Tibial nerve (tissue), 4 donors: ENCODE data around the gene TAOK3.

Experiments used
- EP300 ChIP-seq, 2 donors: sonication (generic); formaldehyde crosslinking; IDR thresholded peaks; one replicate each; pipeline ENCODE4 v1.6.1; 2017; ENCODE audit warnings: antibody characterized with exemption in 2 of 2, mild to moderate bottlenecking in 1 of 2
- POLR2A ChIP-seq, 2 donors: fragments of 450-650 bp; IDR thresholded peaks; one replicate each; pipeline ENCODE4 v1.6.1; 2017; ENCODE audit warnings: antibody characterized with exemption in 2 of 2, mild to moderate bottlenecking in 2 of 2, moderate library complexity in 2 of 2
- TF ChIP-seq, protein P1 (sequence below), 5 experiments: fragments of 200-600 bp in 3 of 5; fragments of 450-650 bp in 2 of 5; sonication (generic) in 3 of 5; IDR thresholded peaks; one replicate each; pipeline ENCODE4 v1.5.1; 2016 to 2019; ENCODE audit warnings: antibody characterized with exemption in 5 of 5, mild to moderate bottlenecking in 3 of 5, moderate library complexity in 2 of 5

- TF ChIP-seq, protein P1, sequence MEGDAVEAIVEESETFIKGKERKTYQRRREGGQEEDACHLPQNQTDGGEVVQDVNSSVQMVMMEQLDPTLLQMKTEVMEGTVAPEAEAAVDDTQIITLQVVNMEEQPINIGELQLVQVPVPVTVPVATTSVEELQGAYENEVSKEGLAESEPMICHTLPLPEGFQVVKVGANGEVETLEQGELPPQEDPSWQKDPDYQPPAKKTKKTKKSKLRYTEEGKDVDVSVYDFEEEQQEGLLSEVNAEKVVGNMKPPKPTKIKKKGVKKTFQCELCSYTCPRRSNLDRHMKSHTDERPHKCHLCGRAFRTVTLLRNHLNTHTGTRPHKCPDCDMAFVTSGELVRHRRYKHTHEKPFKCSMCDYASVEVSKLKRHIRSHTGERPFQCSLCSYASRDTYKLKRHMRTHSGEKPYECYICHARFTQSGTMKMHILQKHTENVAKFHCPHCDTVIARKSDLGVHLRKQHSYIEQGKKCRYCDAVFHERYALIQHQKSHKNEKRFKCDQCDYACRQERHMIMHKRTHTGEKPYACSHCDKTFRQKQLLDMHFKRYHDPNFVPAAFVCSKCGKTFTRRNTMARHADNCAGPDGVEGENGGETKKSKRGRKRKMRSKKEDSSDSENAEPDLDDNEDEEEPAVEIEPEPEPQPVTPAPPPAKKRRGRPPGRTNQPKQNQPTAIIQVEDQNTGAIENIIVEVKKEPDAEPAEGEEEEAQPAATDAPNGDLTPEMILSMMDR (IDR thresholded peaks at IDR 0.05), result no peak
- TF ChIP-seq POLR2A (IDR thresholded peaks at IDR 0.05) (no peak), EP300 (IDR thresholded peaks at IDR 0.05) (no peak)
These were observed 75.4 kb downstream of the TAOK3 start for GRCh38 chr12:118297284-118297683.
